Esophagus muscularis mucosa (tissue), 4 donors: Measurements from ENCODE around the gene NRXN3. TPM values are rescaled to one million over a fixed set of nuclear protein-coding genes. Genes with fewer than 3 reads are reported as not detected.

Source experiments
- DNase-seq: peaks from one replicate; pipeline ENCODE4 v3.0.0-alpha.2; 2017; ENCODE audit errors: extremely low spot score
- H3K27ac ChIP-seq, 4 donors: fragments of 200-600 bp; sonication (generic); replicated peaks in 1 of 4; 1 replicate in 3 of 4; 2 replicates in 1 of 4; pipeline ENCODE4 v1.5.1; 2016 to 2019; ENCODE audit warnings: mild to moderate bottlenecking in 1 of 4
- H3K27me3 ChIP-seq, 4 donors: fragments of 200-600 bp; sonication (generic); one replicate each; pipeline versions ENCODE4 v1.5.1 to v1.6.0; 2016 to 2019
- H3K36me3 ChIP-seq, 4 donors: fragments of 200-600 bp; sonication (generic); one replicate each; pipeline ENCODE4 v1.5.1; 2016 to 2019
- H3K4me1 ChIP-seq, 4 donors: fragments of 200-600 bp; sonication (generic); one replicate each; pipeline ENCODE4 v1.5.1; 2016 to 2019
- H3K4me3 ChIP-seq, 4 donors: fragments of 200-600 bp; sonication (generic); 1 replicate in 2 of 4; 2 replicates in 2 of 4; pipeline ENCODE4 v1.5.1; 2016 to 2019; ENCODE audit warnings: mild to moderate bottlenecking in 4 of 4, moderate library complexity in 1 of 4
- H3K9me3 ChIP-seq, 4 donors: fragments of 200-600 bp; sonication (generic); 1 replicate in 3 of 4; 2 replicates in 1 of 4; pipeline ENCODE4 v1.5.1; 2016 to 2019
- CTCF ChIP-seq, 3 experiments: fragments of 200-600 bp in 2 of 3; fragments of 450-650 bp in 1 of 3; sonication (generic) in 2 of 3; IDR thresholded peaks; one replicate each; pipeline ENCODE4 v1.5.1; 2017 to 2019; ENCODE audit warnings: antibody characterized with exemption in 3 of 3, mild to moderate bottlenecking in 2 of 3, moderate library complexity in 1 of 3
- EP300 ChIP-seq: sonication (generic); formaldehyde crosslinking; IDR thresholded peaks from one replicate; pipeline ENCODE4 v1.6.1; 2017; ENCODE audit warnings: antibody characterized with exemption
- POLR2A ChIP-seq: fragments of 450-650 bp; IDR thresholded peaks from one replicate; pipeline ENCODE4 v1.6.1; 2017; ENCODE audit warnings: antibody characterized with exemption, moderate library complexity, mild to moderate bottlenecking, low read depth
- POLR2AphosphoS5 ChIP-seq, 2 donors: sonication (generic); formaldehyde crosslinking; IDR thresholded peaks; one replicate each; pipeline ENCODE4 v1.6.1; 2017; ENCODE audit warnings: antibody characterized with exemption in 2 of 2
- WGBS: methylation state at CpG from one replicate; pipeline ENCODE4 v1.1.5; 2018; 5-methylcytosine and 5-hydroxymethylcytosine counted together
- intact Hi-C: fragments of 100-400 bp; cut with DNase I; formaldehyde crosslinking; loops from one replicate; pipeline ENCODE4 v1.15.1; 2023
- total RNA-seq, 4 donors: library from RNA; depleted of rRNA; stranded (reverse); fragments of >200 nt; gene quantifications; one replicate each; pipeline versions ENCODE4 v1.1.0 to v1.2.1, GENCODE V29; 2016

The NRXN3 gene
- total RNA-seq, 4 donors from 2014 or later = 71.1 to 159 (median 122) TPM

DNA sequence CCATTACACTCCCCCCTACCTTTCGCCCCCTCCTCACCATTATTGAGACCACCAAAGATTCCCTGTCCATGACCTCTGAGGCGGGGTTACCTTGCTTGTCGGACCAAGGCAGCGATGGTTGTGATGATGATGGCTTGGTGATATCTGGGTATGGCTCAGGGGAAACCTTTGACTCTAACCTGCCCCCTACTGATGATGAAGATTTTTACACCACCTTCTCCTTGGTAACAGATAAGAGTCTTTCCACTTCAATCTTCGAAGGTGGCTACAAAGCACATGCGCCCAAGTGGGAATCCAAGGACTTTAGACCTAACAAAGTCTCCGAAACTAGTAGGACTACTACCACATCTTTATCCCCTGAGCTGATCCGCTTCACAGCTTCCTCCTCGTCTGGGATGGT is 1690.9 kb downstream of the NRXN3 start:
- DNase-seq = no peak
- intact Hi-C loops = no loop called here
- H3K36me3 ChIP-seq = peaks cover 0 to 17% (median 3%) of the 10 kb centered on the region in 4 donors
- TF ChIP-seq POLR2AphosphoS5 (IDR thresholded peaks at IDR 0.05) (no peak), CTCF (IDR thresholded peaks at IDR 0.05) (no peak), EP300 (no peak), POLR2A (no peak)
- no peak overlapping the region for H3K4me3 ChIP-seq
- H3K4me1 ChIP-seq = no peaks in the 10 kb centered on the region
- no peak overlapping the region for H3K27ac ChIP-seq
- WGBS = 91% methylated on average over 9 of the region's 9 CpGs
- no peaks in the 10 kb centered on the region for H3K9me3 ChIP-seq
- H3K27me3 ChIP-seq = no peaks in the 10 kb centered on the region

GRCh38 chr14:79862045-79862444 is 1691.9 kb downstream of the NRXN3 start:
- no peak for DNase-seq
- Histone ChIP-seq H3K9me3 (no peaks in the 10 kb centered on the region), H3K27ac (no peak overlapping the region), H3K4me3 (no peak overlapping the region), H3K36me3 (peaks cover 0 to 17% (median 3%) of the 10 kb centered on the region in 4 donors), H3K4me1 (no peaks in the 10 kb centered on the region), H3K27me3 (no peaks in the 10 kb centered on the region)
- TF ChIP-seq POLR2AphosphoS5 (IDR thresholded peaks at IDR 0.05) (no peak), EP300 (no peak), POLR2A (no peak), CTCF (IDR thresholded peaks at IDR 0.05) (no peak)
- 95% methylated on average over 12 of the region's 12 CpGs for WGBS
- intact Hi-C loops = no loop called here

GRCh38 chr14:79871136-79871535 is 1701.0 kb downstream of the NRXN3 start:
- H3K9me3 ChIP-seq = no peaks in the 10 kb centered on the region
- TF ChIP-seq CTCF (IDR thresholded peaks at IDR 0.05) (no peak), POLR2AphosphoS5 (IDR thresholded peaks at IDR 0.05) (no peak), EP300 (no peak), POLR2A (no peak)
- DNase-seq = no peak
- 97% methylated on average over 1 of the region's 1 CpG for WGBS
- H3K4me1 ChIP-seq = no peaks in the 10 kb centered on the region
- H3K4me3 ChIP-seq = no peak overlapping the region
- no peaks in the 10 kb centered on the region for H3K36me3 ChIP-seq
- H3K27ac ChIP-seq = no peak overlapping the region
- no peaks in the 10 kb centered on the region for H3K27me3 ChIP-seq
- intact Hi-C loops = no loop called here

DNA sequence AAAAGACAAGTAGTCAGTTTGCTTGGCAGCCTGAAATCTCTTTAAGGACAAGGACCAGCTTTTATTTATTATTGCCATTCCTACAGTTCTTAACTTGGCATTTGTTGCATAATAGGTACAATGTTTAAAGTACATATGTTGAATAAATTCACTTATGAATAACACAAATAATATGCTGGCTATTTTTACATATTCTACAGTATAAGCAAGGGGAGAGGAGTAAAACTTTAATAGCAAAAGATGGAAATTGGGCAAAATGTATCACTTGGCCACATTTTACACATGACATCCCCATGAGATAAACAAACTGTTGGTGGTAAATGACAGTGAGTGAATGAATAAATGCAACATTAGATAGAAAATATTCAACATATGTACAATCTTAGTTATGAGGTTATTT is 1708.1 kb downstream of the NRXN3 start:
- DNase-seq = no peak
- no peaks in the 10 kb centered on the region for H3K4me1 ChIP-seq
- intact Hi-C loops = no loop called here
- no peaks in the 10 kb centered on the region for H3K9me3 ChIP-seq
- H3K36me3 ChIP-seq = no peaks in the 10 kb centered on the region
- TF ChIP-seq EP300 (no peak), POLR2A (no peak), POLR2AphosphoS5 (IDR thresholded peaks at IDR 0.05) (no peak), CTCF (IDR thresholded peaks at IDR 0.05) (no peak)
- no peaks in the 10 kb centered on the region for H3K27me3 ChIP-seq
- H3K27ac ChIP-seq = no peak overlapping the region
- no peak overlapping the region for H3K4me3 ChIP-seq

GRCh38 chr14:79878785-79879184 is 1708.6 kb downstream of the NRXN3 start:
- Histone ChIP-seq H3K27ac (no peak overlapping the region), H3K9me3 (no peaks in the 10 kb centered on the region), H3K27me3 (no peaks in the 10 kb centered on the region), H3K4me3 (no peak overlapping the region), H3K36me3 (no peaks in the 10 kb centered on the region), H3K4me1 (no peaks in the 10 kb centered on the region)
- DNase-seq = no peak
- intact Hi-C loops = no loop called here
- TF ChIP-seq EP300 (no peak), POLR2AphosphoS5 (IDR thresholded peaks at IDR 0.05) (no peak), CTCF (IDR thresholded peaks at IDR 0.05) (no peak), POLR2A (no peak)
- WGBS = 87% methylated on average over 2 of the region's 2 CpGs
